Right renal cortex interstitium (tissue), 3 donors: Measurements from ENCODE around the gene FOXL1. TPM values are rescaled to one million over a fixed set of nuclear protein-coding genes. Genes with fewer than 3 reads are reported as not detected.
"Not testable (repeated sequence)": the region's sequence is repeated elsewhere in the genome, so short reads cannot be mapped to it uniquely, and the experiment has no call there.

Experiments used
- DNase-seq, 3 donors: peaks; one replicate each; pipeline ENCODE4 v3.0.0-alpha.2; 2013; ENCODE audit warnings: low read depth in 3 of 3, low spot score in 2 of 3
- polyA plus RNA-seq, 3 donors: library from polyadenylated mRNA; unstranded; fragments of 120-200 nt; gene quantifications; one replicate each; pipeline ENCODE4 v1.2.1, GENCODE V29; 2013; ENCODE audit not compliant: insufficient read length in 3 of 3

Gene FOXL1
- polyA plus RNA-seq, 3 donors, result 14.1 to 17.7 (median 15.4) TPM

DNA sequence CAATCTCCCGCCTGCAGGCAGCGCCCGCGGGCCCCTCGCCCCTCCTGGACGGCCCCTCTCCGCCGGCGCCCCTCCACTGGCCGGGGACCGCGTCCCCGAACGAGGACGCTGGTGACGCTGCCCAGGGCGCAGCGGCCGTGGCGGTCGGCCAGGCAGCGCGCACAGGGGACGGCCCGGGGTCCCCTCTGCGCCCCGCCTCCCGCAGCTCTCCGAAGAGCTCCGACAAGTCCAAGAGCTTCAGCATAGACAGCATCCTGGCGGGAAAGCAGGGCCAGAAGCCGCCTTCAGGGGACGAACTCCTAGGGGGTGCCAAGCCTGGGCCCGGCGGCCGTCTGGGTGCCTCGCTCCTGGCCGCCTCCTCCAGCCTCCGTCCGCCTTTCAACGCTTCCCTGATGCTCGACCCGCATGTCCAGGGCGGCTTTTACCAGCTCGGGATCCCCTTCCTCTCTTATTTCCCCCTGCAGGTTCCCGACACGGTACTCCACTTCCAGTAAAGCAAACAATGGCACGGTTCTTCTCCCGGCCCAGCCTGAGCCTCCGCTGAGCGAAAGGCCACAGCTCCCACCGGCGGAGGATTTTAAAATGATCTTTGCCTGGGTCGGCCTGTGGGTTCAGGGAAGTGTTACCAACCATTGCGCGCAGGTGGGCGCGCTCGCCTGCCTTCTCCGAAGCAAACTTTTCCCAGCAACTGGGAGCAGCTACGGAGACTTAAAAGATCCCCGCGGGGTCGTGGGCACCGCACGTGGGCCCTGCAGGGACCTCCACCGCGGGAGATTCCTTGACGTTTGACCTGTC, 1.1 kb downstream of the FOXL1 start:
- no peak for DNase-seq

DNA sequence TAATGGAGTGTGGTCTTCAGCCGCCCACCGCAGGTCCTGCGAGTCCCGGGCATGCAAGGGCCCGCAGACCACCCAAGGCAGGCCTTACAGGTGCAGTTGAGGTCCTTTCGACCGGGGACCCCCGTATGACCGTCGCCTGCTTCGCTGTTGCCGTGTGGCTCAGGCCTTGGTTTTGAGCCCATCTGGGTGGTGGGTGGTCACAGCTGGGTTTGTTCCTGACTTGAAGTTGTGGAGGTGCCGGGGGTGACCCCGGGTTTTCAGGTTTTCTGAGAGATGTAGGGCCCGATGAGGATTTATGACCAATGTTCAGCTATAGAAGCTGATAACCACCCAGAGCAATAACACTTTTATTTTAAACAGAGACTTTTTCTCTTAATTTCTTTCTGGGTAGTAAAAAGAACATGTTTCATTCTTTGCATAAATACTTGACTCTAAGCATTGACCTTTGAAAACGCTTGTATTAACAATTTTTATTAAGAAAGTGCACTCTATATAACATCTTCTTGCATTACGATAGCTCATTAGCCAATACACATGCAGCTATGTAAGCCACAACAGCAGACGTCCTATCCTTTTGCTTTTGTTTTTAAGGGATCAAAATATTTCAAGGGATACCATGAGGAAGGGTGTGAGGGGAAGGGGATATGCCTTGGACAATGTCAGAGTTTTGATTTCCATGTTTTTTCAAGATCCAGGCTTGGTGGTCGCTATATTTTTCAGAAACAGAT, 1.9 kb downstream of the FOXL1 start:
- DNase-seq, result no peak

DNA sequence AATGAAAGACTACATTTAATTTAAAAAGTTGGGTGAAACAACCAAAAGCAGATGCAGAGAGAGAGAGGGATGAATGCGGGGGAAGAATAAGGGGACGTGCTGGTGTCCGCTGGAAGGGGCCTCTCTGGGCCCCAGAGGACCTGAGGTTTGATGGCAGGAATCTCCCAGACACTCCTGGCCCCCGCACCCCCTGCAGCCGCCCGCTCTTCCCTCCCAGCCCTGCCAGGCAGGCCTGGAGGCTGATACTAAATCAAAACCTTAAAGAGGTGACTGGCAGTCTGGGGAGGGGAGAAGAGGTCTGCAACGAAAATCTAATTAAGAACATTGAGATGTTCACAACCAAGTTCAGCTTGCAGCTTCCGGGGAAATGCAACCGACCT, 2.4 kb downstream of the FOXL1 start:
- DNase-seq, result no peak

DNA sequence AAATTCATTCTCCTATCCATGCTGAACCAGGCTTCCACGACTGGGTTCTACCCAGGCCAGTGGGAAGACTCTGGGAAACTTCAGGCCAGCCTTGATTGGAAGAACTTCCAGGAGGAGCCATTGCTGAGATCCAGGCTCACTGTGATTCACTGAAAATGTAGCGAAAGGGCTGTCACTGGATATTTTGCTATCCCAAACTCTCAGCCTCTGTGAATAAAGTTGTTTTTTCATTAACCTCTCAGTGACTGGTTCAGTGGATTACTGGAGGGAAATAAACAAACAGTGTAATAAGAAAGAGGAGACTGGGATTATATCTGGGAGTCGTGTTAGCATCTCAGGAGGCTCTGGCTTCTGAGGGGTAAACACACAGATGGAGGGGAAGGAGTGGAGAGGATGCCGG, 3.1 kb downstream of the FOXL1 start:
- no peak for DNase-seq

DNA sequence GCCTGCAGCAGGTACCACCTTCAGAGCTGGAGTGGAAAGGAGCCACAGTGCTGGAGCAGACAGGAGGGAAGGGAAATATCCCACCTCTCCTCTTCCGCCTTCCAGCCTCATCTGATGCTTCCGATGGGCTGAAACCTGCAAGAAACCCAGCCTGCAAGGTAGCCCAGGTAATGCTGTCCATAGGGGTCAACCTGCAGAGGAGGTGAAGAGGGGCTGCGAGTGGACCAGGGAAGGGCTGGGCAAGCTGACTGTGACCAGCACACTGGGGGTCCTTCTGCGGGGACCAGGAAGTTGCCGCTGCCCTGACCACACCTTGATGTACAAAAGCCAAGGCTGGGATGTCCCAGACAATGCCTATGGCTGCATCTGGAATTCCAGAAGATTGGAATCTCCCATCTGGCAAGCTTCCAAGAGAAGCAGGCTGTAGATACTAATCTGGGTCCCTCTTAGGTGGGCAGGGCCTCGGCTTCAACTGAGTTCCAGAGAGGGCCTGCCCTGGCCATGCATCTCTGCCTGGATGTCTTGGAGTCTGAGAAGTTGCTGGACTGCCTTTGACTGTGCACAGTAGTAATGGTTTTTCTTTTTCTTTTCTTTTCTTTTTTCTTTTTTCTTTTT, 5.8 kb downstream of the FOXL1 start:
- no peak for DNase-seq

DNA sequence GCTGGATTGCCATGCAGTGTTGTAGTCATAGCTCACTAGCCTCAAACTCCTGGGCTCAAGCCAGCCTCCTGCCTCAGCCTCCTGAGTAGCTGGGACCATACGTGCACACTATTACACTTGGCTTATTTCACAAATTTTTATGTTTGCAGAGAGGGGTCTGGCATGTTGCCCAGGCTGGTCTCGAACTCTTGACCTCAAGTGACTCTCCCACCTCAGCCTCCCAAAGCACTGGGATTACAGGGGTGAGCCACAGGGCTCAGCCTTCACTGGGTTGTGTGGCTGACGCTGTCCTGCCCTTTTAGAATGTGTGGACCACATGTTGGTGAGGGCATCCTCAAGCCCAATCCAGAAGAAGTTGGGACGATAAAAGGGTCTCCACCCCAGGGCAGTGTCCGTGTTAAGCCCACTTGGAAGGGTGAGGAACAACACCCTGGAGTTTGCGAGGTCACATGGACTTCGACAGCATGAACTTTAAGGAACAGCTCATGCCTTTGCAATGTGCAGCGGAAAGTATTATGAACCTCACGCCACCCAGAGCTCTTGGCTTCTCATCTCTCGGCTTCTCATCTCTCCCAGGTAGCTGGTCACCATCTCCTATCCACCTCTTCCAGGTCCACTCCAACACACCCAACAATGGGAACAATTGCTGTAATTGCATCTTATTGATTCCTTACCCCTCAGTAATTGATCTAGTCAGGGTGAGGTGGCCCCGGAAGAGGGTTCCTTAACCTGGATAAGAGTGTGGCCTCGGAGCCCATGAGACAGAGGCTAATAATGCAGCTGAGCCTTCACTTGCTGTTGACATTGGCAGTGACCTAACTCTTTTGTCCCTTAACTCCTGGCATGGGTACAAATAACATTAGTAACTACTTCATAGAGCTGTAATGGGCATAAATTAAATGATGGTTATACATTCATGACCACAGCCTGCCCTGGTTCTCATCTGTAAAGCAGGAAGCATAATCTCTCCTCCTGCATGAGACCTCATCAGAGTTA, 6.7 kb downstream of the FOXL1 start:
- no peak for DNase-seq

DNA sequence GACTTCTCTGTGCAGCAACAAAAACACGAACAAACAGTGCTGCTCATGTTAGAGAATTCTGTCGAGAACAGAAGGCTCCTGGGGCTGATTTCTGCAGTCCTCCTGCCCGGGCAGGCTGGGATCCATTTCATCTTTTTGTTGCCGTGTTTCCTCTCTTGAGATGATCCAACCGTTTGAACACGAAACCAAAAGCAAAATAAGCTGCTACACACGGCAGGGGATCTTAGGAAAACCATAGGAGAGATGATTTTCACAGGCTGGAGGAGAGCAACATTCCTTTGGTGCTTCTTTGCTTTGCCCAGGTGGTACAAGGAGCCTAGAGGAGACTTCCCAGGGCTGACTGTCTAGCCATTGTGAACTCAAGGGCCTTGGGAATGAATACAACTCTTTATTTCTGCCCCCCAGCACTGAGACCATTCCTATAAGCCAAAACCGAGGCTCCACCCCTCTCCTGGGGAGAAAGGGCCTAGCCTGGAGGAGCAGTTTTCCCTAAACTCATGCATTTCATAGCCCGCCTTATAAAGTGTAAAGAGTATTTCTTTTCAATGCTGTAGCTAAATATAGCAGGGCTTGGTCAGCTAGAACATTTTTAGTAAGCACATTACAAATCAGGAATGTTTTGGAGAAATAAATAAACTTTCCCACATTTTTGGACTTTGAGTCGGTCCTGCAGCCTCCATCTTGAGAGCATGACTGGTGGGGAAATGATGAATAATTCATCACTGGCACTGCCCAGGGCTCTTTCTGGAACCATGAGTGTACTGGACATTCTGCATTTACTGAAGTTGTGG, 7.7 kb downstream of the FOXL1 start:
- no peak for DNase-seq

DNA sequence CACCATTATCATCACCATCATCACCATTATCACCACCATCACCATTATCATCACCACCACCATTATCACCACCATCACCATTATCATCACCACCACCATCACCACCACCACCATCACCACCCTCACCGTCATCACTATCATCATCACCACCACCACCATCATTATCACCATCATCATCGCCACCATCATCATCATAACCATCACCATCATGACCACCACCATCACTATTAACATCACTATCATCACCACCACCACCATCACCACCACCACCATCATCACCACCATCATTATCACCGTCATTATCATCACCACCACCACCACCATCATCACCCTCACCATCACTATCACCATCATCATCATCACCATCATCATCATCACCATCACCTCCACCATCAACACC, 9.1 kb downstream of the FOXL1 start:
- DNase-seq, result no peak

DNA sequence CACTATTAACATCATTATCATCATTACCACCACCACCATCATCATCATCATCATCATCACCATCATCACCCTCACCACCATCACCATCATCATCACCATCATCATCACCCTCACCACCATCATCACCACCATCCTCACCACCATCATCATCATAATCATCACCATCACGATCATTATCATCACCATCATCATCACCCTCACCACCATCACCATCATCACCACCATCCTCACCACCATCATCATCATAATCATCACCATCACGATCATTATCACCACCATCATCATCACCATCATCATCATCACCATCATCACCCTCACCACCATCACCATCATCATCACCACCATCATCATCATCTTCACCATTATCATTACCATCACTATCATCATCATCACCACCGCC, 9.6 kb downstream of the FOXL1 start:
- DNase-seq, result not testable (repeated sequence)

DNA sequence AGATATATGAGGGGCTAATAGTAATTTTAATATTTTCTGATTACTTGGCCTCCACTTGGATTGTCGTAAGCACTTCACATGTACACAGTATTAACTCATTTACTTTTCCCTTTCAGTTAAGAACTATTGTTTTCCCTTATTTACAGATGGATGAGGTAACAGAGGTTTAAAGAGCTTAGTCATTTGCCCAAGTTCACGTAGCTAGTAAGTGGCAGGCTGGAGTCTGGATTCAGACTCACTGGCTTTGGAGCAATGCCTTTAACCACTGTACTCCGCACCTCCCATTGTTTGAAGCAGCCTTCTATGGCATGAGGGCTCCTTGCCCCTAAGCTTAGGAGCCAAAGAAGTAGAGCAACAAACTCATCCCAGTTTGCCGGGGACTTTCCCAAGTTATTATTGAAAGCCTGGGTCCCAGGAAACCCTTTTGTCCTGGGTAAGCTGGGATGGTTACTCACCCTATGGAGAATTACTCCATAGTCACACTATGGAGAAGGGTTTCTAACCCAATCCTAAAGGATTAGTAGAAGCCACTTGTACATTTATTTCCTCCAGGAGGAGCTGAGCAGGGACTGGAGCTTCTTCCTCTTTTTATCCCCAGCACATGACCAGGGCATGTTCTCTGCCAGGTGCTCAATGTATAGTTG, 12.3 kb downstream of the FOXL1 start:
- DNase-seq, result no peak

DNA sequence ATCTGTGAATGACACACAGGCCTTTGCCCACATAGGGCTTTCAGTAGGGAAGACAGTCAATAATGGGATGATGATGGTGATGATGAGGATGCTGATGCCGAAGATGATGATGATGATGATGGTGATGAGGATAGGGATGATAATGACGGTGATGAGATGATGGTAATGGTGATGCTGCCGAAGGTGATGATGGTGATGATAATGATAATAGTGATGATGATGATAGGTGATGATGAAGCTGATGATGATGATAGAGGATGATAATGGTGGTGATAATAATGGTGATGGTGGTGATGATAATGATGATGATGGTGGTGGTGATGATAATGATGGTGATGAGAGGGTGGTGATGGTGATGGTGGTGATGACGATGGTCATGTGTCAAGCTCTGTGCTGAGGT, 12.9 kb downstream of the FOXL1 start:
- no peak for DNase-seq

DNA sequence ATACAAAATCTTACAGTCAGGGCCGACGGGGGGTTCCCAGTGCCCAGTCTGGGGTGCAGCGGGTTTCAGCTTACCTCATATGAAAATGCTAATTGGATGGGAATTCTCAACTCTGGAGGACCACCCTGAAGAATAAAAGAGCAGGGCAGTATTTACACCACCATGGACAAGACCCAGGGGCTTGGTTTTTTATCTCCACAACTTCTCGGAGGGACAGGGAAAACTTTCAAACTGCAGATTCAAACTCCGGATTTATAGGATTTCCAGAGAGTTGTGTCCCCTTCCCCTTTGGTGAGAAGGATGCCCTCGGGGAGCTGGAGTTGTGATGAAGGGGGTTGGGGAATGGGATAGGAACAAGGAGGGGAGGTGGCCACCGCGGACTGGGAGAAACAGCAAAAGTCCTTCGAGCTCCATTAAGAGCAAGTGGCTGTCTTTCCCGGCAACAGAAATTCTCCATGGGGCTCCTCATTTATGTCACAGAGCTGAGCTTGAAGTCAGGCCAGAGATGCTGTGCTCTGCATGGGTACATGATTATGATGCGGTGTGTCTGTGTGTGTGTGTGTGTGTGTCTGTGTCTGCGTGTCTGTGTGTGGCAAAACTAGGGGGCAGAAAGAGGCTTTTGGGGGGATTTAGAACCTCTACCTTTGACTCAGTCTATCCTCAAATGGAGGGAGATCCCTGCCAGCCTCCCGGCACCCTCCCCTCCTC, 15.7 kb downstream of the FOXL1 start:
- no peak for DNase-seq

DNA sequence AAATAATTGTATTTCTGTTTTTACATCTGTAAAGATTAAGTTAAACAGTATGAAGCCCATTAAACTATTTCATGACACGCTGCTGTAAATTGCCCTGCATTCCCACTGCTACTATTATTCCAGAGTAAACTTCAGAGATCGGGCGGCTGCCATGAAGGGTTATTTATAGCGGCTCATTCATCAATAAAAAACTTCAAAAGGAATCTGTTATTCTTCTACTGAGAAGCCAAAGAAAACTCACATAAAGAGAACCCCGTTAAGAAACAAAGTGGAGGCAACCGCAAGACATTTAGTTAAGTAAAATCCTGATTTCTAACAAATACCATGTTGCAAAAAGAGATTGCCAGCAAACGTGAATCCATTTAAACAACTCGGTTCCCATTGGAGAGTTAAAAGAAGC, 16.4 kb downstream of the FOXL1 start:
- no peak for DNase-seq

DNA sequence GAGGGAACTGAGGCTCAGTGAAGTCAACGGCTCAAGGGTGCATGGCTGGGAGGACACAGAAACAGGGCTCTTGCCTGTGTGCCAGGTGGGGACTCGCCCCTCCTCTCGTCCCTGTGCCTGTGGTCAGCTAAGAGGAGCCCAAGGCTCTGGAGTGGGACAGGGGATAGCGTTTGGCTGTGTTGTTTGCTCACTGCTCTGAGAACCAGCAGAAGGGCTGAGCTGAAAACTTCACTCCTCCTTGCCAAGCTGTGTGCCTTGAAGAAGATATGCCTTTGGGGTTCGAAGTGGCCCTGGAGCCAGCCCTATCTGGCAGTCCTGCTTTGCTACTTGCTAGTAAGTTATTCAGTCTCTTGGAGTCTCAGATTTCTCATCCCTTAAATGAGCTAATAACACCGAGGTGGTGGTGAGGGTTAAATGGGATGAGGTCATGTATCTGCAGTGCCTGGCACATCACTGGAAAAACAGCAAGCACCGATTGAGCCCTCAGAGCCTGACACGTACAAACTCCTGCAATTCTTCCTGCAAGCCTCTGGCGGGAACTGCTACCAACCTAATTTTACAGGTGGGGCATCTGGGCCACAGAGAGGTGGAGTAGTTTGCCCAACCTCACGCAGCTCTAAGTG, 17.7 kb downstream of the FOXL1 start:
- no peak for DNase-seq

DNA sequence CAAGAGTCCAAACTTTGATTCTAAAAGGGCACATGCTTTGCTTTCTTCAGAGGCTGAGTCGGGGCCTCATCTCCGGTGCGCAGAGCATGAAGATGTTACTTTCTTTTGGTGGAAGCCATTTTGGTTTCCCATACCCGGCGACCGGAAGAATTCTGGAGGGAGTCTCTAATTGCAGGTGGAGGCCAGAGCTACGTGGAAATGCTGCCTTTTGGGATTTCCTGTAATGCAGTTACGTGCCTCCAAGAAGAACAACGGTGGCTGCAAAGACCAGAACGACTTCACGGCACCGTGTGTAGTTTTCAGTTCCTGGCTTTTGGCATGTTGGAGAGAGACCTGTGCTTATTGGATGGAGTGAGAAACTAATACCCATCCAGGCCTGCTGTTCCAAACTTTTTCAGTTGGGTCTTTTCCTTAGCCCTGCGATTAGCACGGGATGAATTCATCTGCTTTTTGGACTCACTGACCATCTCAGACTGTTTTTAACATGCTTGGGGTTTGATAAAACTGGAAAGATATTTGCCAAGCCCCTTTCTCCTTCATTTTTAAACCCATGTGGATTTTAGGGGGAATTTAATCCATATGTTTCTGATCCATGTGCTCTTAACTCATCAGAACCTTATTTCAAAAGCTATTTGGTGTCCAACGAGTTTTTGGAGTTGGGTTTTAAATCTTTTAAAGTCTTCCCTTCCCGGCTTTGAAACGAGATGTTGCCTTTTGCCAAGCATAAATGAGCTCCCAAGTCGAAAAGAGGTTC, 19.0 kb downstream of the FOXL1 start:
- no peak for DNase-seq

DNA sequence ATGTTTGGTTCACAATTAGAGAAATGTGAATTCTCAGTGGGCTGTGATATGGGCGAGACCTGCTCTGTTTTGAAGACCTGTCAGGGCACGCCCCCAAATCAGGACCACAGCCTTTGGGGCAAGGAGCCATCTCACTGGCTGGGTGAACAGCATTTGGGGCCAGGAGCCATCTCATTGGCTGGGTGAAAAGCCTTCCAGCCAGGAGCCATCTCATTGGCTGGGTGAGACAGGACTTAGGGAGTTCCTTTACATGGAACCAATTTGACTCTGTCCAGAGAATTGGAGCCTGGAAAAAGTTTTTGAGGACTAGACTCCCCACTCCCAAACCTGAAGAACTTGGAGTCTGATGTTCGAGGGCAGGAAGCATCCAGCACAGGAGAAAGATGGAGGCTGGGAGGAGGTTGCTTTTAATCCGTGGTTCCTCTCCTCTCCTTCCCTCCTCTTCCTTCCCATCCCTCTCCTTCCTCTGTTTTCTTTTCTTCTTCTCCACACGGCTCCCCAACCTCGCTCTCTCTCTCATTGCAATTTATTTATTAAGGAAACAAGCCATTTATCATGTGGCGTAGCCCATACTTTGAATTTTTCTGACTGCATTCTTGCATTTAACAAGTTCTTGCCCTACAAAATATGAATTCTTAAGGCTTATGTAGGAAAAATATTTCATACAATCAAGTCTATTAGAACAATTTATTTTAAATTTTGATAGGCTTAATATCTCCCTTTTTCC, 19.7 kb downstream of the FOXL1 start:
- no peak for DNase-seq
